Neural progenitor cell (in vitro differentiated cells): ENCODE data around the gene SATB1.

Experiments
- EZH2 ChIP-seq: fragments of 200-600 bp; sonication (generic); IDR thresholded peaks from 2 replicates; pipeline ENCODE4 v1.6.1; 2017; ENCODE audit warnings: antibody characterized with exemption, mild to moderate bottlenecking, moderate library complexity
- TF ChIP-seq, protein P1 (sequence below): fragments of 200-600 bp; sonication (generic); IDR thresholded peaks from 2 replicates; pipeline ENCODE4 v1.5.1; 2017; ENCODE audit warnings: antibody characterized with exemption, mild to moderate bottlenecking

GRCh38 chr3:18428991-18429745 lies 4.0 kb upstream of the SATB1 start:
- TF ChIP-seq, protein P1, sequence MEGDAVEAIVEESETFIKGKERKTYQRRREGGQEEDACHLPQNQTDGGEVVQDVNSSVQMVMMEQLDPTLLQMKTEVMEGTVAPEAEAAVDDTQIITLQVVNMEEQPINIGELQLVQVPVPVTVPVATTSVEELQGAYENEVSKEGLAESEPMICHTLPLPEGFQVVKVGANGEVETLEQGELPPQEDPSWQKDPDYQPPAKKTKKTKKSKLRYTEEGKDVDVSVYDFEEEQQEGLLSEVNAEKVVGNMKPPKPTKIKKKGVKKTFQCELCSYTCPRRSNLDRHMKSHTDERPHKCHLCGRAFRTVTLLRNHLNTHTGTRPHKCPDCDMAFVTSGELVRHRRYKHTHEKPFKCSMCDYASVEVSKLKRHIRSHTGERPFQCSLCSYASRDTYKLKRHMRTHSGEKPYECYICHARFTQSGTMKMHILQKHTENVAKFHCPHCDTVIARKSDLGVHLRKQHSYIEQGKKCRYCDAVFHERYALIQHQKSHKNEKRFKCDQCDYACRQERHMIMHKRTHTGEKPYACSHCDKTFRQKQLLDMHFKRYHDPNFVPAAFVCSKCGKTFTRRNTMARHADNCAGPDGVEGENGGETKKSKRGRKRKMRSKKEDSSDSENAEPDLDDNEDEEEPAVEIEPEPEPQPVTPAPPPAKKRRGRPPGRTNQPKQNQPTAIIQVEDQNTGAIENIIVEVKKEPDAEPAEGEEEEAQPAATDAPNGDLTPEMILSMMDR: no peak
- TF ChIP-seq EZH2: no peak
